ENCODE measurements around the gene FBXL4.

The FBXL4 gene

GRCh38 chr6:98836962-98837944, 110.5 kb downstream of the FBXL4 start:
- no peak for DNase-seq

DNA sequence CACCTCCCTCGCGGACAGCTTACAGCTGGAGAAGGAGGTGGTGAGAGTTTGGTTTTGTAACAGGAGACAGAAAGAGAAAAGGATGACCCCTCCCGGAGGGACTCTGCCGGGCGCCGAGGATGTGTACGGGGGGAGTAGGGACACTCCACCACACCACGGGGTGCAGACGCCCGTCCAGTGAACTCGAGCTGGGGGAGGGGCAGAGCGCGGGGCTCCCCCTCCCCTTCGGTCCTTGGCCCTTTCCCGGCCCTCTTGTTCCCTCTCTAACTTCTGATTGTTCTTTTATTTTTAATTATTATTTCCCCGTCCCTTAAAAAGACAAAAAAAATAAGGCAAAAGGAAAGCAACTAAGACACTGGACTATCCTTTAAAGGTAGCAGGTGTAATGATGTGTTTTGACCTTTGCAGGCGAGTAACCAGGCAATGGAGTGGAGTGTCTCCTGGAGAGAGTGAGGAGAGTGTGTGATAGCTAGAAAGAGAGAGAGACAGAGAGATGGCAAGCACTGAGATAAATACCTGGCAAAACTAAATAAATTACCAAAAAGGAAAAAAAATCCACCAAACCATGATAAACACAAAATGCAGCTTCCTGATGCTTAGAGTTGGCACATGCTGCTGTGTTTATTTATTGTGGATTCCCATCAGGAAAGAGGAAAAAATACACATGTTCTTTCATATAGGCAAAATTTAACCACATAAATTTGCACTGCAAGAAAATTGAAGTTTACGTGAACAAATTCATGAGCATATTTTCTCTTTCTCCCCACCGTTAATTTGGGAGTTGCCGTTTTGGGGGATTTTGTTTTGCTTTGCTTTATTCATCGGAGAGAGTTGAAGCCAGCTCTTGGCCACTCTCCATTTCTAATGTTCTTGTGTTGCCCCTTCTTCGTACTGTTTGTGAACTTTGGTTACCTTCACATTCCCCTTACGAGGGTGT, 111.5 kb downstream of the FBXL4 start:
- DNase-seq = no peak

- no peak for DNase-seq
Observed at GRCh38 chr6:98835149-98836024, 112.4 kb downstream of the FBXL4 start.

DNA sequence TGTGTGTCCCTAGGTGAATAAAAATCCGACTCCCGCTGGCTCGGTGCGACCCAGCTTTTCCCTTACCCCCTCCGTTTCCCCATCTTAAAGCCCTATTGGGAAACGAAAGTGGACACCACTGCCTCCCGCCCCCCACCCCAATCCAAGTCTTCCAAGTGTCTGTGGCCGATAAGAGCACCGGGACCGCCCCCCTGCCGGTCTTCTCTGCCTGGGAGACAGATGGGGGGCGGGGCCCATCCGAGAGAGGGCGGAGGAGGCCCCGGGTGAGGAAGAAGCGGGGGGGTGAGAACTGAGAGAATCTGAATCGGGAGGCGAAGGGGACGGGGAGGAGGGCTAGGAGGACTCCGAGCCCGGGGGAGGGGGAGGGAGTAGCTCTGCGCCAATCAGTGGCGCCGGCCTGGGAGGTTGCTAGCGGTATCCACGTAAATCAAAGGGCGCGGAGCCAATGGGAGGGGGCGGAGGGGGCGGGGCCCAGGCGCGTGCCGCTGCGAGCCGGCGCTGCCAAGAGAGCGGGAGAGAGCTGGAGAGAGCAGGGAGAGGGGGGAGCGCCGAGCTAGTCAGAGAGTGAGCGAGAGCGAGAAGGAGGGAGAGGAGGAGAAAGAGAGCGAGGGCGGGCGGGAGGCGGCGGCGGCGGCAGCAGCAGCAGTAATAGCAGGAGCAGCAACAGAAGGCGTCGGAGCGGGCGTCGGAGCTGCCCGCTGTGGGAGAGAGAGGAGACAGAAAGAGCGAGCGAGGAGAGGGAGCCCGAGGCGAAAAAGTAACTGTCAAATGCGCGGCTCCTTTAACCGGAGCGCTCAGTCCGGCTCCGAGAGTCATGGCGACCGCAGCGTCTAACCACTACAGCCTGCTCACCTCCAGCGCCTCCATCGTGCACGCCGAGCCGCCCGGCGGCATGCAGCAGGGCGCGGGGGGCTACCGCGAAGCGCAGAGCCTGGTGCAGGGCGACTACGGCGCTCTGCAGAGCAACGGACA, 113.4 kb downstream of the FBXL4 start, which contains the start of gene POU3F2:
POU3F2 (plus strand) TSS at position 515 of the 972 bp plus-strand sequence; CDS start at position 815, 300 bp downstream.
- DNase-seq = peak; percentile 37

- DNase-seq = no peak
Observed at GRCh38 chr6:98833307-98834059, 114.3 kb downstream of the FBXL4 start.

- DNase-seq = no peak
Observed at GRCh38 chr6:98833057-98833306, 114.8 kb downstream of the FBXL4 start.

DNA sequence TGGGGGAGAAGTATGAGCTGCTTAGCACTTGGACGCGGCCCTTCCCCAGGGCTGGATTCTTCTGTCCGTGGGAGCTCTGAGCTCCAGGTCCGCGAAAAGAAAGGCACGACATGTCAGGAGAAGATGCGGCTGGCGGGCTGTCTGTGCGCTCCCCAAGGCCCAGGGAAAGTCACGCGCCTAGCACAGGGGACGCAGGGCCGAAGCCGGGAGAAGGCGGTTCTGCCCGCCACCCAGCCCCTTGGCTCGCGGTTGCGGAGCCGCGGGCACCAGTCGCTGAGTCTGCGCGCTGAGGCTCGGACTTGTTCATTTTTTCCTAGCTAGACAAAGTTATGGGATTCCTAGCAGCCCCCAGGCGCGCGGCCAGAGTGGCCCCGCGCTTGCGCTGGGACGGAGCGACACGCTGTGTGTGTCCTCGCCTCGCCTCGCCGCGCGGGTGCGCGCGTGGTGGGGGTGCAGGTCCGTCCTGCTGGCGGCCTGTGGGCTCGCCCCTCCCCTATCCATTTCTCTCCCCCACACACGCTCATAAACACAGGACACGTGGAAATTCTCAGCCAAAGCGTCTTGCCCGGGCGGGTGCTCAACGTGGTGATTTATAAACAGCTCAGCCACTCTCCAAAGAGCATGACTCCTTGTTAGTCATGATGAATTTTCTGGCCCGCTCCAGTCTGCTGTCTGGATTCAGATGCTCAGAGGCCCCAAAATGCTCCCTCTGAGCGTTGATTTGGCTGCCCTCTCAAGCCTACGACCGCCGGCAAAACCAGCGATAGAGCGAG, 115.3 kb downstream of the FBXL4 start:
- no peak for DNase-seq

DNA sequence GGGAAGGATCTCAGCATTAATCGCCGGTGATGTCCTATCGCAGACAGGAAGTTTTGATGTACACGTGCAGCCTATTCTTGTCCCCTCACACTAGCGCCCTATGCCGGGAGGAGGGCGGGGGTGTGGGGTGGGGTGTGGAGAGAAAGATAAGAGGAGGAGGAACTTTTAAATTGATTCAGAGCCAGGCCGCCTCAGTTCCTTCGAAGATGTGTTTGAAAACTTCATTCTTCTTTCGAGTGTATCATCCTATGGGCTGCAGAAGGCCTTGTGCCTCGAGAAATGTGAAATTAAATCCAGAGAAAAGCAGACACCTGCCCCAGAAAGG, 115.8 kb downstream of the FBXL4 start:
- no peak for DNase-seq

GRCh38 chr6:98831057-98831958, 116.4 kb downstream of the FBXL4 start:
- DNase-seq = no peak

GRCh38 chr6:98830146-98830545, 117.6 kb downstream of the FBXL4 start:
- DNase-seq = no peak

DNA sequence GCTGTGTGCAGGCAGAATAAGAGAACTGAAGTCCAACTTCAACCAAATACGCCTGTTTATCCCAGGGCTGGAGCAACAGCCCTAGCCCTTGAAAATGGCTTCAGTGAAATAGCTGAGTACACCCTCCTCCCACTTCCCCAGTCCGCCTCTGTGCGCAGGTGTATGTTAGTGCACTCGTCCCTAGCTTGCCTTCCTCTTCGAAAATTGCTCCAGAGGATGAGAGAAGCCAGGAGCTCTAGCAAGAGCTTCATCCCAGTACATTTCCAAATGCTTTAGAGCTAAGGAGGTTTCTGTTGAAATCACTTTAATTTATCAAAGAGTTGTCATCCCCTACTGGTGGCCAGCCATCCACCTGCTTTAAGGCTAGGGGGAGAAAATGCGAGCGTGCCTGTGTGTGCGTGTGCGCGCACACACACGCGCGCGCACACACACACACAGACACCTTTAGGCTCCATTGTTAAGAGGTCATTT, 118.8 kb downstream of the FBXL4 start:
- no peak for DNase-seq

- no peak for DNase-seq
Observed at GRCh38 chr6:98828211-98828788, 119.4 kb downstream of the FBXL4 start.

GRCh38 chr6:98827295-98828159, 120.2 kb downstream of the FBXL4 start:
- no peak for DNase-seq

- no peak for DNase-seq
Observed at GRCh38 chr6:98825600-98826230, 122.0 kb downstream of the FBXL4 start.

- no peak for DNase-seq
Observed at GRCh38 chr6:98824902-98825599, 122.7 kb downstream of the FBXL4 start.

Data from amniotic stem cell (primary cell).